ENCODE measurements around the gene FLNA.
"Not testable (repeated sequence)": the region's sequence is repeated elsewhere in the genome, so short reads cannot be mapped to it uniquely, and the experiment has no call there.

Gene FLNA

GRCh38 chrX:154374313-154375155, at the start of gene FLNA:
FLNA (minus strand) TSS chrX:154374634; CDS start chrX:154371245, 3,389 bp downstream.
- DNase-seq (ENCODE audit: low read depth): no peak

GRCh38 chrX:154420402-154420756, 45.9 kb upstream of the FLNA start:
- no peak for DNase-seq (ENCODE audit: low read depth)

GRCh38 chrX:154419688-154420401, 45.4 kb upstream of the FLNA start:
- DNase-seq (ENCODE audit: low read depth): no peak

DNA sequence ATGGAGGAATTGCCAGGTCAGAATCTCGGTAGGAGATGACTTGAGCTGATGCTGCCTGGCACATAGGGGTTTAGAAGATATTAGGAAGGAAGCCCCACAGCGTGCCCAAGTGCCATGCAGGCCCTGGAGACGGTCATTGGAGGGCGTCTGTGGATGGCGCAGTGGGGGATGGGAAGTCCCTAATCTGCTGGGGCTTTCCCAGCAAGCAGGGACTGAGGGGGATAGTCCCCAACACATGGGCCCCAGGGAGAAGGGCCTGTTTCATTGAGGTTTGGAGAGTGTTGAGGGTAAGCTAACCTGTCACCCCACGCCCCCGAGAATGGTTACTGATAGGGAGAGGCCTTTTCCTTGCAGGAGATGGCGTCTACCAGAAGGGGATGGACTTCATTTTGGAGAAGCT, 44.8 kb upstream of the FLNA start:
- DNase-seq (ENCODE audit: low read depth): no peak

GRCh38 chrX:154417157-154417556, 42.7 kb upstream of the FLNA start:
- no peak for DNase-seq (ENCODE audit: low read depth)

DNA sequence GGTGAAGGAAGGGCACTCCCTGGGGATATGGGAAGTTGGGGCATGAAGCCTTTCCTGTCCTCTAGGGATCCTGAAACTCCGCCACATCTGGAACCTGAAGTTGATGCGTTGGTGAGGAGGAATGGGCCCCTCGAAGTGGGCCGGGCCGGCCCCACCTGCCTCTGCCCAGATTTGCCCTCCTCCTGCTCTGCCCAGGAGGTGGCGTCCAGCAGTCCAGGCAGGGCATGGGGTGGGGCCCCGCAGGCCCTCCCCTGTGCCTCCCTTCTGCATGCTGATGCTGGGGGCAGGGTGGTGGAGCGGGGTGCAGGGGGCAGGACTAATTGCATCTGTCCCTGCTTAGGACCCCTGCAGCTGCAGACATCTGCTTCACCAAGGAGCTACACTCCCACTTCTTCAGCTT, 38.7 kb upstream of the FLNA start:
- no peak for DNase-seq (ENCODE audit: low read depth)

DNA sequence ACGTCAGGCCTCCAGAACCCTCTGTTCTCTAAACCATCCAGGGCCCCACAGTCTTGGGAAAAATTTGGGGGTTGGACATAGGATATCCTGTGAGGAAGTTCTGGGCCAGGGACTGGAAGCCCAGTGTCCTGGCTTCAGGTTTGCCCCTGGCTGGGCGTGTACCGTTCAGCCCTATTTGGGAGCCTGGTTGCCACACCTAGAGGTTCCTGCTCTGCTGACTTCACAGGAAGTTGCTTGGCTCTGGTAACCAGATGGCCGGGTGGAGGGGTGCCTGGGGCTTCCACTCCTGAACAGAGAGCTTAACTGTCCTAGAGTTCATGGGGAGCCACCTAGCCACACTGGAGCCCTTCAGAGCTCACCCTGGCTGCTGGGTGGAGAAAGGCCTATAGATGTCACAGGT, 38.0 kb upstream of the FLNA start:
- DNase-seq (ENCODE audit: low read depth): no peak

GRCh38 chrX:154411981-154412340, 37.5 kb upstream of the FLNA start:
- peak; percentile 35 for DNase-seq (ENCODE audit: low read depth)

- DNase-seq (ENCODE audit: low read depth): peak; percentile 85
Measured at GRCh38 chrX:154409222-154409871, 34.9 kb upstream of the FLNA start, which contains the start of gene DNASE1L1. DNASE1L1 (minus strand) TSS chrX:154409254; CDS start chrX:154405568, 3,686 bp downstream.

- no peak for DNase-seq (ENCODE audit: low read depth)
Measured at GRCh38 chrX:154408659-154409221, 34.3 kb upstream of the FLNA start.

- DNase-seq (ENCODE audit: low read depth): no peak
Measured at GRCh38 chrX:154404625-154405192, 30.3 kb upstream of the FLNA start.

GRCh38 chrX:154403858-154404257, 29.4 kb upstream of the FLNA start:
- no peak for DNase-seq (ENCODE audit: low read depth)

DNA sequence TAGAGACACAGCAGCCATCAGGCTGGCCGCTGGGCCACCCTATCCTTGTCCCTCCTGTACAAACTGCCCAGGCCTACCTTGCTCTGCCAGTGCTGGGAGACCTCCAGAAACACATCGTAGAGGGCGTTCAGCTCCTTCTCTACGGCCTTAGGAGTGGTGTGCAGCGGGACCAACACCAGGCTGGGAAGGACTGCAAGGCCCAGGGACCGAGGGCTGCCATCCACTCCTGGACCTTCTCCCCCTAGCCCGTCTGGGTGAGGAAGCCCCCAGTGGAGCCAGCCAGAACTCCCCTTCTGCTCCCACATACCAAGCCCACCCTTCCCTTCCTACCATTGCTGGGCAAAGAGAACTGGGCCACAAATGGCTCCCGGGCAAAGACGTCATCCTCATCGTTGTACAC, 28.8 kb upstream of the FLNA start:
- DNase-seq (ENCODE audit: low read depth): no peak

DNA sequence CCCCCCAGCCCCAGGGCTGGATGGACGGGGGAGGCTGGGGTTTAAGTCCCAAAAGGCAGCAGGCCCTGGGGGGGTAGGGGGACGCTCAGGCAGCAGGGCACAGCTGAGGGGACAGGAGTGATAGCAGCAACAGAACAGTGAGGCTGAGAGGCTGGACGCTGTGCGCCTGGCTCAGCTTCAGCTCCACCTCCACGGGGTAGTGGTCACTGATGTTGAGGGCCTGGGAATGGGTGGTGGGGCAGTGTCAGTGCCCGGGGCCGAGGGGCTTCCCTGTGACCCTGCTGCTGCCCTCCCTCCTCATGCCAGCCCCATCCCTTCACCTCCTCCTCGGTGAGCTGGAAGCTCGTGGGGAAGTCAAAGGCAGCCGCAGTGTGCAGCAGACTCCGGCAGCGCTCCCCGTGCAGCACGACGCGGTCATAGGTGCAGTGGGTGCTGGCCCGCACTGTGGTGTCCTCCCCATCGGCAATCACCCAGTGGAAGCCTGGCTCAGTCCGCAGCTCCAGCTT, 28.2 kb upstream of the FLNA start:
- DNase-seq (ENCODE audit: low read depth): no peak

DNA sequence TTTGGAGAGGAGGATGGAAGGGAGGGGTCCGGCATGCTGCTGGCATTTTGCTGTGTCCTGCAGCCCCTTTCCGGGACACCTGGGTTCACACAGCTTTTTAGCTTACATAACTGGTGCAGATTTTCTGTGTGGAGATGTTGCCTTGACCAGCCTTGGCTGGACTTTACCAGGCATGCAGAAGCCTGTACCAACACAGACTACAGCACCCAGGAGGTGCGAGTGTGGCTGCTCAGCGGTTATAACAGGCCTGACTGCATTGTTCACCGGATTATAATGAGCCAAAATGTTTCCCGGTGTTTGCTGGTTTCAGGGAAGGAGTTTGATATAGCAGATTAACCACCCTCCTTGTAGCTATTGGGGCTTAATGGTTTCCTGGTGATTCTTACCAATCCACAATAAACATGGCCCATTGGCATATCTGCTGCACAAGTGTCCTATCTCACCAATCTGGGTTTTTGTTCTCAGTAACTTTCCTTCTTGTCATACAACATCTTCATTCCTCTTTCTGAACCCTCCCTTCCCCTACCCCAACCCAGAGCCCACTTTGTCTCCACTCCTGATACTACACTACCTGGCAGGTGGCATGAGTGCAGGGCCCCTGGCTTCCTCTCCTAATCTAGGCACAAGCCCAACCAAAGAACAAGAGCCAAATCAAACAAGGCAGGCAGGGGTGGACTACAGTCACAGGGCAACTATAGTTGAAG, 27.6 kb upstream of the FLNA start:
- peak; percentile 24 for DNase-seq (ENCODE audit: low read depth)

GRCh38 chrX:154401045-154401799, 26.8 kb upstream of the FLNA start:
- peak; percentile 35 for DNase-seq (ENCODE audit: low read depth)

GRCh38 chrX:154400369-154400817, 26.0 kb upstream of the FLNA start:
- DNase-seq (ENCODE audit: low read depth): not testable (repeated sequence)

DNA sequence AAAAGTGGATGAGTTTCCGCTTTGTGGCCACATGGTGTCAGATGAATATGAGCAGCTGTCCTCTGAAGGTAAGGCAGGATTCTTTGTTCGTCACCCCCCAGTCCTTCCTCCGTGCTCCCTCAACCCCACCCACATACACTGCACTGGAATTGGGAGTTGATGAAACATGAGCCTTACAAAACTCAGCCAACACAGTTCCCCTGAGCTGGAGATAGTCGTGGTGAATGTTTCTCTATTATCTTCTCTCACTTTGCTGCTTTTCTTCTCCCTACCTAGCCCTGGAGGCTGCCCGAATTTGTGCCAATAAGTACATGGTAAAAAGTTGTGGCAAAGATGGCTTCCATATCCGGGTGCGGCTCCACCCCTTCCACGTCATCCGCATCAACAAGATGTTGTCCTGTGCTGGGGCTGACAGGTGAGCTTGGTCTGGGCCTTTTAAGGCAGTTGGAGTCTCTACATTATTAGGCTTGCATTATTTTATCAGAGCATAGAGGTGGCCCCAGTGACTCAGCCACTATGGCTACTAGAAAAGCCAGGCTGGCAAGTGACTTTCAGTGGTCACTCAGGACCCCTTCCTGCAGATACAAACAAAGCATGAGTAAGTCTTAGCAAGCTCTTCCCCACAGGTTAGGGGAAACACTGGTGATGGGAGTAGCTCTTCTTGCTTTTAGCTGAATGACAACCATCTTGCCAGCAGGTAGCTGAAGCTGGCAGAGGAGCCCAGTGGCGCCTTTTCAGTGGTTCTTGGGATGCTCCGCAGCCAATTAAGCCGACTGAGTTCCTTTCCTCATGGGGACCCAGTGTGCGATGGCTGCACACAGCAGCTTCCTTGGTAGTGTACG, 25.3 kb upstream of the FLNA start:
- no peak for DNase-seq (ENCODE audit: low read depth)

GRCh38 chrX:154398668-154399526, 24.5 kb upstream of the FLNA start:
- DNase-seq (ENCODE audit: low read depth): peak; percentile 78

Measured in fibroblast of gingiva (primary cell).